HPDE6-E6E7 (cell line): ENCODE measurements around the gene TRIP4.
A peak's percentile ranks its signal among the peaks of the same experiment; 100 is the strongest.
"Not testable (repeated sequence)": the region's sequence is repeated elsewhere in the genome, so short reads cannot be mapped to it uniquely, and the experiment has no call there.

Experiments
- DNase-seq: peaks from one replicate; pipeline ENCODE4 v3.0.0; 2011; ENCODE audit warnings: missing footprints; ENCODE audit errors: extremely low spot score

The TRIP4 gene

DNA sequence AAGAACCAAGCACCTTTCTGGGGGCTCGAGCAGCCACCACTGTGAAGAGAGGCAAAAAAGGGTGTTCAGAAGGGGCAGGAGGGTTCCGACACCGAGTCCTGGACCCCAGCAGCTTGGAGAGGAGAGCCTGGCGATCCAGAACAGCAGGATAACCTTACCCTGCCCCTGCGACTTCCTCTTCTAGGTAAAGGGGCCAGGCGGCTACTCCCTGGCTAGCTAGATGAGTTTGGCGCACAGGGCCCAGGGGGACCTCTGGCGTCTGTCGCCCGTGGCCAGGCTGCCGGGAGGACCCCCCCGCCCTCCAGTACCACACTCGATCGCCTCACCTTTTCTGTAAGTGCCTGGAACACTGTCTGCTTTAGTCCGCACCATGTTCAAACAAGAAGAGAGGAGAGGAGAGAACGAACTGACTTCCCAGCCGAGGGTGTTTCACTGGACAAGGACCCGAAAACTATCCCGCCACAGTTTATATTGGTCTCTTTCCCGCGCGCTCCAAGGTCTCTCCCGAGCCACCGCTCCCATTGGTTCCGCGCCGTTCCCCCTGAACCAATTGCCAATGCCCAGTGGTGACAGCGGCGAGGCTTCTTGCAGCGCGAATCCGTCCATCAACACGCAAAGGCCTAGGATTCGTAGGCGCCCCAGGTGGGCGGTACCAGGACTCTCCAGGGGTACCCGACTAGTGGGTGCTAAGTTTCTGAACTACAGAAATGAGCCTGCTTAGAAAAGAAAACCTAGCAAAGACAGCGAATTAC lies 6.5 kb upstream of the TRIP4 start, which contains the start of gene PCLAF:
PCLAF (minus strand) TSS at position 442 of the 752 bp plus-strand sequence; CDS start at position 372, 70 bp downstream.
- peak; percentile 98 for DNase-seq

GRCh38 chr15:64383760-64384159 lies 3.9 kb upstream of the TRIP4 start:
- no peak for DNase-seq

DNA sequence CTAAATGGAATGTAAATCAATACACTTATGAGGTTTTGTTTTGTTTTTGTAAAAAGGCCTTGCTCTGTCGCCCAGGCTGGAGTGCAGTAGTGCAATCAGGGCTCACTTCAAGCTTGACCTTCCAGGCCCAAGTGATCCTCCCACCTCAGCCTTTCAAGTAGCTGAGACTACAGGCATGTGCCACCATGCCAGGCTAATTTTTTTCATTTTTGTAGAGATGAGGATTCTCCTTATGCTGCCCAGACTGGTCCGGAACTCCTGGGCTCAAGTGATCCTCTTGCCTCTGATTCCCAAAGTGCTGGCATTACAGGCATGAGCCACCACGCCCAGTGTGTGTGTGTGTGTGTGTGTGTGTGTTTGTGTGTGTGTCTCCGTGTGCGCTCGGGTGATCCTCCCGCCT lies 1.3 kb upstream of the TRIP4 start:
- no peak for DNase-seq

DNA sequence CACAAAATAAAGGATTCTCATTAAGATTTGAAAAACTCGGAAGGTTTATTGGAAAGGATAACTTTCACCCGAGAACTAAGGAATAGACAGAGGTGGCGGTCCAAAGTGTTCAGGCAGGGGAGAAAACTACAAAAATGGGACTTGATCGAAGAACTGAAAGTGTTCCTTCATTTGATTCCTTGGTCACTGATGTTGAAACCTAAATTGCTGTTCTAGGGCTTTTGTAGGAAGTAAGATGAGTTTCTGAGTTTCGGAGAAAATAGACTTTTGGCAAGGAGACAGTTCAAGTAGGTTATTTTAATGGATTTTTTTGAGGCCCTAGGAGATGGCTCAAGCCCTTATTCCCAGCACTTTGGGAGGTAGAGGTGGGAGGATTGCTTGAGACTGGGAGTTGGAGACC lies 1.4 kb downstream of the TRIP4 start:
- no peak for DNase-seq

DNA sequence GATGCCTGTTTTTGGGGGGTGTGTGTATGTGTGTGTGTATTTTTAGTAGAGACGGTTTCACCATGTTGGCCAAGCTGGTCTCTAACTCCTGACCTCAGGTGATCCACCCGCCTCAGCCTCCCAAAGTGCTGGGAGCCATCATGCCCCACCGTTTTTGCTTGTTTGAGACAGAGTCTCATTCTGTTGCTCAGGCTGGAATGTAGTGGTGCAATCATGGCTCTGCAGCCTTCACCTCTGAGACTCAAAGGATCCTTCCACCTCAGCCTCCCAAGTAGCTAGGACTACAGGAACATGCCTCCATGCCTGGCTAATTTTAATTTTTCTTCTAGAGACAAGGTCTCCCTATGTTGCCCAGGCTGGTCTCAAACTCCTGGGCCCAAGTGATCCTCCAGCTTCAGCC lies 4.8 kb downstream of the TRIP4 start:
- DNase-seq = not testable (repeated sequence)

- DNase-seq = no peak
Observed at GRCh38 chr15:64396789-64397188, 9.2 kb downstream of the TRIP4 start.

DNA sequence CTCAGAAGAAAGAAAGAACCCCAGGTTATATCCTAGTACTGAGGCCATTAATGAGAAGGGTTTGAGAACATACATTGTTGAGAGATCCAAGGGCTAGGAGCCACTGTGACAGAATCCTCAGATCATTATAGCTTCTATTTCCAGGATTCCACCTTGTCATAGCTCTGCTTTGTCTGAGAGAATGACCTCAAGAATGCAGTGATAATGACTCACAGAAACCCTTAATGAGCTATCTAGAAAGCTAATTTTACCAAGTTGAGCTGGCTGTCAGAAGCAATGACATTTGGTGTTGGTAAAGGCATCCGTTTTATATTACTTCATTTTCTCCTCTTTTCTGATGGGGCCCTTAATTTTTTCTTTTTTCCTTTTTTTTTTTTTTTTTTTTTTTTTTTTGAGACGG lies 10.9 kb downstream of the TRIP4 start:
- DNase-seq = no peak

- no peak for DNase-seq
Observed at GRCh38 chr15:64400583-64400982, 12.9 kb downstream of the TRIP4 start.

GRCh38 chr15:64412216-64412615 lies 24.6 kb downstream of the TRIP4 start:
- DNase-seq = peak; percentile 66

- no peak for DNase-seq
Observed at GRCh38 chr15:64422697-64423096, 35.1 kb downstream of the TRIP4 start.

DNA sequence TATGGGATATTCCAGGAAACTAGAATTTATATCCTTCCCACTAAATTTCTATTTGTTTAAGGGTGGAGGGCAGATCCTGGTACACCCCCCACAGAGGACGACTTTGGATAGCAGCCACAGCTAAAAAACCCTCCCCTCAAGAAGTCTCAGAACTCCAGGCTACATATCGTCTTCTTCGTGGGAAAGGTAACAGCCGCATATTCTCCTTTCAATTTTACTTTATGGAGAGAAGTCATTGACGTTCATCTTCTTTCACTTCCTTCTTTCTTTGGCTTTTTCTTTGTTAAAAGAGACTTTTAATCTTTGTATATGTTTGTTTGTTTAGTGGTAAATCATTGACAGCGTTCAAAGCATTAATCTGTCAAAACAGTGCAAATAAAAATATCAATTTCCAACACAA lies 36.3 kb downstream of the TRIP4 start:
- DNase-seq = no peak

GRCh38 chr15:64425221-64425620 lies 37.6 kb downstream of the TRIP4 start:
- no peak for DNase-seq

GRCh38 chr15:64426845-64427465 lies 39.3 kb downstream of the TRIP4 start:
- DNase-seq = no peak

- DNase-seq = no peak
Observed at GRCh38 chr15:64429448-64429847, 41.8 kb downstream of the TRIP4 start.

GRCh38 chr15:64430000-64430735 lies 42.5 kb downstream of the TRIP4 start:
- DNase-seq = no peak

- DNase-seq = no peak
Observed at GRCh38 chr15:64437982-64438381, 50.3 kb downstream of the TRIP4 start.

- DNase-seq = no peak
Observed at GRCh38 chr15:64438653-64439447, 51.2 kb downstream of the TRIP4 start.

DNA sequence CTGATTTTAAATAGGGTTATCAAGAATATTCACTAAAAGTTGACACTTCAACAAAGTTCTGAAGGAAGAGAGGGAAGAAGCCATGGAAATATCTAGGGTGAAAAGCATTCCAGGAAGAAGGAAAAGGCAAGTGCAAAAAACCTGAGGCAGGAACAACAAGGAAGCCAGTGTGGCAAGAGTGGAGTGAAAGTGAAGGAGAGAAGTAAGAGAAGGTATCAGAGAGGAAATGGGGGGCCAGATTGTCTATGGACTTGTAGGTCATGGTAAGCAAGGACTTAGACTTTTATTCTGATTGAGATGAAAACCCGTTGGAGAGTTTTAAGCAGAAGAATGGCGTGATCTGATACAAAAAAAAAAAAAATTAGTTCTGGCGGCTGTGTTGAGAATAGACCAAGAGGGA lies 54.2 kb downstream of the TRIP4 start:
- no peak for DNase-seq

DNA sequence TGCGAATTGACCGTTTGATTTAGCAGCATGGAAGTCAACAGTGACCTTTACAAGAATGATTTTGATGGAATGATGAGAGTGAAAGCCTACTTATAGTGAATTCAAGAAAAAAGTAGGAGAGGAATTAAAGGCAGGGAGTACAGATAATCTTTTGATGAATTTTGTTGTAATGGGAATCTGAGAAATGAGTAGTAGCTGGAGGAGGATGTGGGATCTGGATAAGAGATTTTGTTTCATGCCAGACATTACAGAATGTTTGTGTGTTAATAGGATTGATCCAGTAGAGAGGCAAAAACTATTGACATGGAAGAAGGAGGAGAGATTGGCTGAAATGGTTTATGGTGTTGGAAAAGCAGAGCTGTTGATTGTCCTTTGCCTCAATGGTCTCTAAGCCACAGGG lies 55.4 kb downstream of the TRIP4 start:
- no peak for DNase-seq

DNA sequence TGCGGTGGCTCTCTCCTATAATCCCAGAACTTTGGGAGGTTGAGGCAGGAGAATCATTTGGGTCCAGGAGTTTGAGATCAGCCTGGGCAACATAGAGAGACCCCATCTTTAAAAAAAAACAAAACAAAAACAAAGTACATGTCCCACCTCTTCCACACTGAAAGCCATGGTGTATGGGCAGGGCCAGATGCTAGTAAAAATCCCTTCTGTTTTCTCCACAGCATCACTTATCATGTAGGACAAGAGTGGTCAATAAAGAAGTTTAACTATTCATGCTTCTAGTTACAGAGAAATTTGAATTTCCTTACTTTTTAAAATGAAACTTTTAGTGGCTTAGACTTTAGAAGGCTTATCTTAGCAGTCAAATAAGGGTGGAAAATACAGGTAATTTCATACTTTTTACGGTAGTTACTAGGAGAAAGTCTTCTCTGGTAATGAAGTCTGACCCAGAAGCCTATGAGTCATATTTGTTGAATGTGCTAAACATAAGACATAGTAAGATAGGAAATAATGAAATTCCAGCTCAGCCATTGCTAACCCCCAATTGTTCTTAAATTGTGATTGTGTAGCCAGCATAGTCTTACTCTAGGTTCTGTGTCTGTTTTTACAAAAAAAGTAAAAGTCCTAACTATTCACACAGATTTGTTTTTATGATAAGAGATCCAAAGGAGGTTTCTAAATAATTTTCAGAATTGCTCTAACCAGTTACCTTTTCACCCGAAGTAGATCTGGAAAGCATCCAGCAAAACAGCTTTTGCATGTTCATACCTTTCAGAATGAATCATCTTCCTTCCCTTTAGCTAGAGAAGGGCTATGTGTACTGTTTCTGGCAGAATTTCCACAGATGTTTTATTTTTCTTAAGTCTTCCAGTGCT lies 56.3 kb downstream of the TRIP4 start:
- peak; percentile 85 for DNase-seq

- no peak for DNase-seq
Observed at GRCh38 chr15:64444836-64445235, 57.2 kb downstream of the TRIP4 start.
